ENCODE measurements around the gene KLHDC7B. TPM values are rescaled to one million over a fixed set of nuclear protein-coding genes. Genes with fewer than 3 reads are reported as not detected.

KLHDC7B gene
- total RNA-seq, 1 experiment from 2014 or later = not detected

- ChIA-PET POLR2A (ENCODE audit: unreplicated experiment) (no interaction called here), CTCF (no interaction called here)
- H3K27ac ChIP-seq (ENCODE audit: low read length) = no peak overlapping the region
- H3K27me3 ChIP-seq (ENCODE audit: low read length) = no peaks in the 10 kb centered on the region
- no peaks in the 10 kb centered on the region for H3K36me3 ChIP-seq (ENCODE audit: low read depth, low read length)
- ATAC-seq (no peak), DNase-seq (no peak)
- H3K79me2 ChIP-seq (ENCODE audit: low read length) = no peaks in the 10 kb centered on the region
- H3K4me1 ChIP-seq (ENCODE audit: insufficient read depth, low read length) = no peaks in the 10 kb centered on the region
- no peaks in the 10 kb centered on the region for H3F3A ChIP-seq (ENCODE audit: low read length, unreplicated experiment)
- no TSS peak for BruUV-seq (replicated peaks)
- no peak overlapping the region for H2AFZ ChIP-seq (ENCODE audit: low read length)
- no peak overlapping the region for H3K9ac ChIP-seq (ENCODE audit: low read length)
- no peaks in the 10 kb centered on the region for H3K9me3 ChIP-seq (ENCODE audit: low read length)
- no peaks in the 10 kb centered on the region for H4K20me1 ChIP-seq (ENCODE audit: low read length)
- H3K9me2 ChIP-seq (replicated peaks; ENCODE audit: low read length) = no peaks in the 10 kb centered on the region
- H3K4me2 ChIP-seq (ENCODE audit: low read length) = no peak overlapping the region
- no peak for TF ChIP-seq CTCF (conservative IDR thresholded peaks at IDR 0.05; ENCODE audit: low read depth, low read length)
- intact Hi-C loops (cut with micrococcal nuclease) = no loop called here
- H3K4me3 ChIP-seq (ENCODE audit: low read length) = no peak overlapping the region
Observed at GRCh38 chr22:50546326-50547262, 895 bp downstream of the KLHDC7B start.

GRCh38 chr22:50547263-50547985 lies 1.7 kb downstream of the KLHDC7B start:
- TF ChIP-seq EZH2phosphoT487 (IDR thresholded peaks at IDR 0.05; ENCODE audit: borderline replicate concordance, low read length) (no peak), CTCF (conservative IDR thresholded peaks at IDR 0.05; ENCODE audit: low read depth, low read length) (no peak), EZH2 (IDR thresholded peaks at IDR 0.05; ENCODE audit: low read length, unreplicated experiment) (no peak)
- H3K27ac ChIP-seq (ENCODE audit: low read length) = no peak overlapping the region
- CTCF ChIA-PET = no interaction called here

More at GRCh38 chr22:50547263-50547985, 1.7 kb downstream of the KLHDC7B start:
- no peaks in the 10 kb centered on the region for H3K79me2 ChIP-seq (ENCODE audit: low read length)
- no peak overlapping the region for H2AFZ ChIP-seq (ENCODE audit: low read length)
- H3K27me3 ChIP-seq (ENCODE audit: low read length) = no peaks in the 10 kb centered on the region
- no peak for DNase-seq
- POLR2A ChIA-PET (ENCODE audit: unreplicated experiment) = interaction anchor here (0.6 kb wide), 1 partner anchor 22 kb away, joined by 3 read pairs; no protein-coding TSS in a partner anchor
- no peaks in the 10 kb centered on the region for H3K36me3 ChIP-seq (ENCODE audit: low read depth, low read length)
- intact Hi-C loops (cut with micrococcal nuclease) = no loop called here
- H3K9me3 ChIP-seq (ENCODE audit: low read length) = no peaks in the 10 kb centered on the region
- no peaks in the 10 kb centered on the region for H3K4me1 ChIP-seq (ENCODE audit: insufficient read depth, low read length)
- H4K20me1 ChIP-seq (ENCODE audit: low read length) = no peaks in the 10 kb centered on the region
- no peak overlapping the region for H3K9ac ChIP-seq (ENCODE audit: low read length)
- H3K4me2 ChIP-seq (ENCODE audit: low read length) = no peak overlapping the region
- ATAC-seq = no peak
- no peaks in the 10 kb centered on the region for H3K9me2 ChIP-seq (replicated peaks; ENCODE audit: low read length)
- no TSS peak for BruUV-seq (replicated peaks)
- no peaks in the 10 kb centered on the region for H3F3A ChIP-seq (ENCODE audit: low read length, unreplicated experiment)
- no peak overlapping the region for H3K4me3 ChIP-seq (ENCODE audit: low read length)
